Mammary epithelial cell (primary cell): ENCODE data around the gene GNAL.

Source experiments
- CTCF ChIP-seq, 2 donors: IDR thresholded peaks in 1 of 2; conservative IDR thresholded peaks in 1 of 2; 2 replicates each; pipeline ENCODE4 v1.5.1; 2011 to 2012; ENCODE audit warnings: inconsistent platforms in 2 of 2, low read length in 2 of 2, mild to moderate bottlenecking in 2 of 2, control low read depth in 1 of 2, low read depth in 1 of 2; ENCODE audit not compliant: insufficient read depth in 1 of 2; ENCODE audit errors: extremely low read depth in 1 of 2
- EZH2 ChIP-seq: IDR thresholded peaks from 2 replicates; pipeline ENCODE4 v1.6.1; 2012; ENCODE audit warnings: low read length, inconsistent platforms, borderline replicate concordance

GRCh38 chr18:11745521-11745920 lies 56.5 kb downstream of the GNAL start:
- TF ChIP-seq EZH2: no peak
- TF ChIP-seq CTCF (conservative IDR thresholded peaks at IDR 0.05 in 1 of 2, IDR thresholded peaks at IDR 0.05 in 1 of 2; ENCODE audit: extremely low read depth in 1 of 2, insufficient read depth in 1 of 2, low read depth in 1 of 2, low read length in 2 of 2): no peak
